Measurements from ENCODE around the gene PI4KA.
"Not testable (repeated sequence)": the region's sequence is repeated elsewhere in the genome, so short reads cannot be mapped to it uniquely, and the experiment has no call there.

Gene PI4KA

GRCh38 chr22:20725987-20726558 lies 132.5 kb downstream of the PI4KA start:
- TF ChIP-seq, protein P1, sequence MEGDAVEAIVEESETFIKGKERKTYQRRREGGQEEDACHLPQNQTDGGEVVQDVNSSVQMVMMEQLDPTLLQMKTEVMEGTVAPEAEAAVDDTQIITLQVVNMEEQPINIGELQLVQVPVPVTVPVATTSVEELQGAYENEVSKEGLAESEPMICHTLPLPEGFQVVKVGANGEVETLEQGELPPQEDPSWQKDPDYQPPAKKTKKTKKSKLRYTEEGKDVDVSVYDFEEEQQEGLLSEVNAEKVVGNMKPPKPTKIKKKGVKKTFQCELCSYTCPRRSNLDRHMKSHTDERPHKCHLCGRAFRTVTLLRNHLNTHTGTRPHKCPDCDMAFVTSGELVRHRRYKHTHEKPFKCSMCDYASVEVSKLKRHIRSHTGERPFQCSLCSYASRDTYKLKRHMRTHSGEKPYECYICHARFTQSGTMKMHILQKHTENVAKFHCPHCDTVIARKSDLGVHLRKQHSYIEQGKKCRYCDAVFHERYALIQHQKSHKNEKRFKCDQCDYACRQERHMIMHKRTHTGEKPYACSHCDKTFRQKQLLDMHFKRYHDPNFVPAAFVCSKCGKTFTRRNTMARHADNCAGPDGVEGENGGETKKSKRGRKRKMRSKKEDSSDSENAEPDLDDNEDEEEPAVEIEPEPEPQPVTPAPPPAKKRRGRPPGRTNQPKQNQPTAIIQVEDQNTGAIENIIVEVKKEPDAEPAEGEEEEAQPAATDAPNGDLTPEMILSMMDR (IDR thresholded peaks at IDR 0.05) = no peak
- no peak for TF ChIP-seq ZFX (IDR thresholded peaks at IDR 0.05; ENCODE audit: borderline replicate concordance)
- H3K27ac ChIP-seq = no peak overlapping the region

DNA sequence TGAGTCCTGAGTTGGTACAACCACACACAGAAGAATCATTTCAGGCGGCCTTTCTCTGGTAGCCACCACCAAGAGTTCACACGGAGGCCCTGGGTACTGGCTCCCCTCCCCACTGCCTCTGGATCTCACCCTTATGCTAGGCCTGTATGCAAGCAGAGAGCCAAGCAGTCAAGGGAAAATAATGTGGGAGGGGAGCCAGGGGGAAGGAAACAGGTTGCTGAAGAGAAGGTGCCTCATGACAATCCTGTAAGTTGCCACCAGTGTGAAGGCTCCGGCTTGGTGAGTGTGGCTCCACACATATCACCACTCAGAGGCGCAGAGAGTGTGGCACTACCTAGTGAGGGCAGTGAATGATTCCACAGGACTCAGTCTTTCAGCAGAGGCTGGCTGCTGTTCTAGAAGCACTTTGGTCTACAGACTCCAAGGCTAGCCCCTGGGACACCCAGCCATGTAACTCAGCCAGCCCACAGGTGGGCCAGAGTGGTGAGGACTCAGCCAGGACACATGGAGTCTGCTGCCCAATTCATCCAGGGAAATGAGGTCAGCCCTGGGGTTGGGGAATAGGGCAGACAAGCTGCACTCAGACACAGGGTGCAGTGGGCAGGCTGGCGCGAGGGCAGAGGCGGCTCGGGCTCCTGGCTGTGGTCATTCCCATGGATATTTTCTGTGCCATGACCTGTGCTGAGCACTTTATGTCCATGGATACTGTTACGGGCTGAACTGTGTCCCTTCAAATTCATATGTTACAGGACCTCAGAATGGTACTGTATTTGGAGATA lies 133.7 kb downstream of the PI4KA start:
- no peak overlapping the region for H3K27ac ChIP-seq
- no peak for TF ChIP-seq ZFX (IDR thresholded peaks at IDR 0.05; ENCODE audit: borderline replicate concordance)
- TF ChIP-seq, protein P1 (IDR thresholded peaks at IDR 0.05) = no peak

- no peak for TF ChIP-seq ZFX (IDR thresholded peaks at IDR 0.05; ENCODE audit: borderline replicate concordance)
- TF ChIP-seq, protein P1 (IDR thresholded peaks at IDR 0.05) = no peak
- no peak overlapping the region for H3K27ac ChIP-seq
Measured at GRCh38 chr22:20721409-20722218, 137.0 kb downstream of the PI4KA start.

GRCh38 chr22:20720692-20721408 lies 137.8 kb downstream of the PI4KA start:
- no peak for TF ChIP-seq ZFX (IDR thresholded peaks at IDR 0.05; ENCODE audit: borderline replicate concordance)
- TF ChIP-seq, protein P1 (IDR thresholded peaks at IDR 0.05) = no peak
- no peak overlapping the region for H3K27ac ChIP-seq

GRCh38 chr22:20718727-20719126 lies 139.9 kb downstream of the PI4KA start:
- not testable (repeated sequence) for H3K27ac ChIP-seq

DNA sequence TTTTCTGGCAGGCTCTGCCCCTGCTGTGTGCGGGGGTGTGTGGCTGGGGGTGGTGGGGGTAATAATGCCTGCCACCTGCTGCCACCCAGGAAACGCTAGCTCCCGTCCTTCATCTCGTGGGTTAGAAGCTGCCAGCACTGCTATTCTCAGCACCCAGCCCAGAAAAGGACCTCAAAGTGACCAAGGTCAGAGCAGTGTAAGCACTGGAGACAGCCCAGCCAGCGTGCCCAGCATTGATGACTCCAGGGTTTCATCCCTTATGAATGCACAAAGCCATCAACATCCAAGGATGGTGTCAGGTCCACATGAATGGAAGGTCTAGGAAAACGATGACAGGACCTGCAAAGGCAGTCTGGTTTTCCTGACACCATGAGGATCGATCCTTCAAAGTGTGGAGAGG lies 140.6 kb downstream of the PI4KA start:
- H3K27ac ChIP-seq = not testable (repeated sequence)

DNA sequence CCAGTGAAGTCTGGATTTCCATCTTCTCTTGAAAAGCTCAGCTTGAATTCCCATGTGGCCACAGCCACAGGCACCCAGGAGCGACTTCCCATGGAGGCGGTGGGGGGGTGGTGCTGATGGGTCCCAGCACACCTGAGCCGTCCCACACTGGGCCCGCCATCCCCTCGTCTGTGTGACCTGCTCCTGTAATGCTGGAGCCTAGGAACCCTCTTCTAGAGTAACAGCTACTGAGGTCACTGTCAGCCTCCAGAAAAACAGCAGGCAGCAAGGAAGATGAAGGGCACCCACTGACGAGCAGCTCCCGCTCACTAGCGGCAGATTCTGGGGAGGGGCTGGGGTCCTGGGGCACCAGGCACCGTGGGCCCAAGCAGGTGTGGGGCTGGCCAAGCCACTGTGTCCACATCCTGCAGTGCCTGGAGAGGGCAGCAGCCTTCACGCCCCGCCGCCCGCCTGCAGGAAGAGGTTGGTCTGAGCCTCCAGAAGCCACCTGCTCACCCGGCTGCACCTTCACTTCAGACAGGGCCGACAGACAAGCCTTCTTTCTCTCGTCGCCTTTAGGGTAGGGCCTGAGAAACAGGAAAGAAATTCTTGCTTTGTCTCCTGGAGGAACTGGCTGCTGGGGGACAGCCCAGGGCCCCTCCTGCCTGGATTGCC lies 141.3 kb downstream of the PI4KA start:
- not testable (repeated sequence) for H3K27ac ChIP-seq

GRCh38 chr22:20713116-20713515 lies 145.5 kb downstream of the PI4KA start:
- not testable (repeated sequence) for H3K27ac ChIP-seq

DNA sequence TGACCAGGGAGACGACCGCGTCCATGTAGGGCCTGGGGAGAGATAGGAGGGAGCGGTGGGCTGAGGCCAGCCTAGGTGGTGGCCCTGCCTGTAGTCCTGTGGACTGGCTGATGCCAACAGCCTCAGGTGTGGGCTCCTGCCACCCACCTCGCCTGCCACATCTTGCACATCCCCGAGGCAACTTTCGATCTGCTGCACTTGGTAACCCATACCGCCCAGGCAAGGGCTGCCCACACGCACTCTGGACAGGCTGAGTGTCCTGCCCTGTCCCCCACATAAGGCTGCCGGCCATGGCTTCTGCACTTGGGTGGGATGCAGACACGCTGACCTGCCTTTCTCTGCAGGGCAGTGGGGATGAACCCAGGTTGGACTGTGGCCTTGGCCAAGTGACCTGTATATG lies 148.6 kb downstream of the PI4KA start:
- H3K27ac ChIP-seq = not testable (repeated sequence)

DNA sequence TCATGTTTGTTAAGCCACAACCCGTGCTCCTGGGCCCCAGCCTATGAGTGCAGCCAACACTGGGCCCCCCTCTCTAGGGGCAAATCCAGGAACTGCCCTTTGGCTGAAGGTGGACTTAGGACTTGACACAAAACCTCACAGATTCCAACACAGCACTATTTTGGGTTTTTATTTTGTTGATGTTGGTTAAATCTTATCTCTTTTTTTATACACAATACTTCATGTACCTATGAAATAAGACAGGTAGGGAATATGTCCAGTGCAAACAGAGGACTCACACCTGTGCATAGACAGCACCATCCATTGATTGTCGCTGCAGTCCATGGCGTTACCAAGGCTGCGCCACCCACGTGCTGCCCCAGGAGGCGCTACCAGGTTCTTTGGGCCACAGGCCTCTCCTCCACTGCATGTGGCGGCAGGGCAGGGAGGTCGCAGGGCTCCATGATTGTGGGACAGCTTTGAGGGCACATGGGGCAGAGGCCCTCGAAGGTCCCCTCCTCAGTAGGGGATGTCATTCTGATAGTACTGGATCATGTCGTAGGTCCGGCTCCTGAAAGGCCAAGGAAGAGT lies 151.0 kb downstream of the PI4KA start:
- not testable (repeated sequence) for H3K27ac ChIP-seq
